BLaER1 (cell line): ENCODE results near the gene GAD1.
A peak's percentile ranks its signal among the peaks of the same experiment; 100 is the strongest.

Experiments used
- H3K27ac ChIP-seq: shearing (Covaris generic); formaldehyde crosslinking; 2 replicates; pipeline ENCODE4 v1.8.1; 2022
- H3K27me3 ChIP-seq: shearing (Covaris generic); formaldehyde crosslinking; 2 replicates; pipeline ENCODE4 v1.8.1; 2022
- H3K36me3 ChIP-seq: shearing (Covaris generic); formaldehyde crosslinking; 2 replicates; pipeline ENCODE4 v1.8.1; 2022
- H3K4me1 ChIP-seq: shearing (Covaris generic); formaldehyde crosslinking; 2 replicates; pipeline ENCODE4 v1.8.1; 2022
- H3K4me2 ChIP-seq: shearing (Covaris generic); formaldehyde crosslinking; 2 replicates; pipeline ENCODE4 v1.8.1; 2022
- H3K4me3 ChIP-seq: shearing (Covaris generic); formaldehyde crosslinking; 2 replicates; pipeline ENCODE4 v1.8.1; 2022
- H3K9ac ChIP-seq: shearing (Covaris generic); formaldehyde crosslinking; 2 replicates; pipeline ENCODE4 v1.8.1; 2022
- H3K9me3 ChIP-seq: shearing (Covaris generic); formaldehyde crosslinking; 2 replicates; pipeline ENCODE4 v1.8.1; 2022
- H4K20me1 ChIP-seq: shearing (Covaris generic); formaldehyde crosslinking; 2 replicates; pipeline ENCODE4 v1.8.1; 2022
- Cebpa-rat ChIP-seq: shearing (Covaris generic); IDR thresholded peaks from 2 replicates; pipeline ENCODE4 v1.8.1; 2022

The GAD1 gene

GRCh38 chr2:170816504-170817092 is at the start of gene GAD1:
TSS of gene GAD1 (plus strand) at chr2:170816887. CDS start at chr2:170818592, 1,705 bp downstream.
- no peak within 1 kb of the TSS for H3K27ac ChIP-seq
- TF ChIP-seq Cebpa-rat = no peak
- H3K4me2 ChIP-seq = peak within 1 kb of the TSS; percentile 98
- H3K4me1 ChIP-seq = peaks cover 31% of the 10 kb centered on the region
- peaks cover 89% of the 10 kb centered on the region for H3K27me3 ChIP-seq
- peak within 1 kb of the TSS; percentile 67 for H3K4me3 ChIP-seq
- no peak within 1 kb of the TSS for H3K9ac ChIP-seq
- H4K20me1 ChIP-seq = peaks cover 68% of the 10 kb centered on the region
- H3K9me3 ChIP-seq = peaks cover 37% of the 10 kb centered on the region
- no peaks in the 10 kb centered on the region for H3K36me3 ChIP-seq

GRCh38 chr2:170770008-170770605 is 46.6 kb upstream of the GAD1 start, which contains the start of gene ERICH2:
TSS of gene ERICH2 (plus strand) at chr2:170770378. CDS start at chr2:170770682, 304 bp downstream.
- Histone ChIP-seq H4K20me1 (no peaks in the 10 kb centered on the region), H3K9ac (peak within 1 kb of the TSS; percentile 69), H3K4me1 (peaks cover 15% of the 10 kb centered on the region), H3K9me3 (no peaks in the 10 kb centered on the region), H3K4me3 (peak within 1 kb of the TSS; percentile 80), H3K4me2 (peak within 1 kb of the TSS; percentile 90), H3K27ac (no peak within 1 kb of the TSS; the same call in 1 of the 2 replicates), H3K27me3 (peaks cover 13% of the 10 kb centered on the region), H3K36me3 (no peaks in the 10 kb centered on the region)
- TF ChIP-seq Cebpa-rat = no peak

GRCh38 chr2:170770606-170771420 is 45.9 kb upstream of the GAD1 start:
- no peak for TF ChIP-seq Cebpa-rat
- Histone ChIP-seq H3K36me3 (no peaks in the 10 kb centered on the region), H3K4me3 (peak overlapping the region; percentile 80), H4K20me1 (no peaks in the 10 kb centered on the region), H3K4me1 (peaks cover 15% of the 10 kb centered on the region), H3K27ac (no peak overlapping the region; the same call in 1 of the 2 replicates), H3K4me2 (peak overlapping the region; percentile 90), H3K9ac (peak overlapping the region; percentile 69), H3K9me3 (no peaks in the 10 kb centered on the region), H3K27me3 (peaks cover 13% of the 10 kb centered on the region)

GRCh38 chr2:170771421-170771937 is 45.2 kb upstream of the GAD1 start:
- Histone ChIP-seq H3K9me3 (no peaks in the 10 kb centered on the region), H3K27me3 (peaks cover 13% of the 10 kb centered on the region), H4K20me1 (no peaks in the 10 kb centered on the region), H3K4me2 (peak overlapping the region; percentile 70), H3K27ac (no peak overlapping the region), H3K4me1 (peaks cover 15% of the 10 kb centered on the region), H3K36me3 (no peaks in the 10 kb centered on the region), H3K4me3 (peak overlapping the region; percentile 66), H3K9ac (peak overlapping the region; percentile 39; the same call in 1 of the 2 replicates)
- no peak for TF ChIP-seq Cebpa-rat

- H3K9ac ChIP-seq = no peak overlapping the region
- no peak overlapping the region for H3K4me3 ChIP-seq
- H3K9me3 ChIP-seq = no peaks in the 10 kb centered on the region
- H3K4me2 ChIP-seq = no peak overlapping the region
- no peaks in the 10 kb centered on the region for H3K36me3 ChIP-seq
- no peak overlapping the region for H3K27ac ChIP-seq
- H4K20me1 ChIP-seq = no peaks in the 10 kb centered on the region
- H3K4me1 ChIP-seq = peaks cover 15% of the 10 kb centered on the region
- no peak for TF ChIP-seq Cebpa-rat
- peaks cover 13% of the 10 kb centered on the region for H3K27me3 ChIP-seq
Observed at GRCh38 chr2:170772295-170772694, 44.4 kb upstream of the GAD1 start.

- no peak for TF ChIP-seq Cebpa-rat
- H3K27me3 ChIP-seq = peaks cover 13% of the 10 kb centered on the region
Observed at GRCh38 chr2:170774074-170774473, 42.6 kb upstream of the GAD1 start.

GRCh38 chr2:170778900-170779299 is 37.8 kb upstream of the GAD1 start:
- H3K9me3 ChIP-seq = no peaks in the 10 kb centered on the region
- no peaks in the 10 kb centered on the region for H3K36me3 ChIP-seq
- H3K9ac ChIP-seq = no peak overlapping the region
- no peak overlapping the region for H3K4me2 ChIP-seq
- no peaks in the 10 kb centered on the region for H3K27me3 ChIP-seq
- no peaks in the 10 kb centered on the region for H3K4me1 ChIP-seq
- H3K4me3 ChIP-seq = no peak overlapping the region
- no peak for TF ChIP-seq Cebpa-rat
- no peak overlapping the region for H3K27ac ChIP-seq
- no peaks in the 10 kb centered on the region for H4K20me1 ChIP-seq

More at GRCh38 chr2:170774074-170774473, 42.6 kb upstream of the GAD1 start:
- H3K9me3 ChIP-seq = no peaks in the 10 kb centered on the region
- H3K9ac ChIP-seq = no peak overlapping the region
- H3K27ac ChIP-seq = no peak overlapping the region
- H3K4me1 ChIP-seq = peaks cover 15% of the 10 kb centered on the region
- H4K20me1 ChIP-seq = no peaks in the 10 kb centered on the region
- H3K4me3 ChIP-seq = no peak overlapping the region
- no peaks in the 10 kb centered on the region for H3K36me3 ChIP-seq
- H3K4me2 ChIP-seq = no peak overlapping the region

GRCh38 chr2:170779304-170779703 is 37.4 kb upstream of the GAD1 start:
- no peaks in the 10 kb centered on the region for H4K20me1 ChIP-seq
- no peaks in the 10 kb centered on the region for H3K9me3 ChIP-seq
- H3K4me1 ChIP-seq = no peaks in the 10 kb centered on the region
- H3K27ac ChIP-seq = no peak overlapping the region
- no peak overlapping the region for H3K9ac ChIP-seq
- no peak for TF ChIP-seq Cebpa-rat
- H3K4me2 ChIP-seq = no peak overlapping the region
- no peak overlapping the region for H3K4me3 ChIP-seq
- no peaks in the 10 kb centered on the region for H3K27me3 ChIP-seq
- no peaks in the 10 kb centered on the region for H3K36me3 ChIP-seq

GRCh38 chr2:170782673-170783072 is 34.0 kb upstream of the GAD1 start:
- H3K36me3 ChIP-seq = no peaks in the 10 kb centered on the region
- H3K4me3 ChIP-seq = no peak overlapping the region
- H3K4me2 ChIP-seq = no peak overlapping the region
- no peaks in the 10 kb centered on the region for H3K27me3 ChIP-seq
- no peak overlapping the region for H3K9ac ChIP-seq
- H3K9me3 ChIP-seq = no peaks in the 10 kb centered on the region
- no peak for TF ChIP-seq Cebpa-rat
- no peaks in the 10 kb centered on the region for H3K4me1 ChIP-seq
- no peaks in the 10 kb centered on the region for H4K20me1 ChIP-seq
- no peak overlapping the region for H3K27ac ChIP-seq
